ENCODE results near the gene DLG2.
A peak's percentile ranks its signal among the peaks of the same experiment; 100 is the strongest.

The DLG2 gene

DNA sequence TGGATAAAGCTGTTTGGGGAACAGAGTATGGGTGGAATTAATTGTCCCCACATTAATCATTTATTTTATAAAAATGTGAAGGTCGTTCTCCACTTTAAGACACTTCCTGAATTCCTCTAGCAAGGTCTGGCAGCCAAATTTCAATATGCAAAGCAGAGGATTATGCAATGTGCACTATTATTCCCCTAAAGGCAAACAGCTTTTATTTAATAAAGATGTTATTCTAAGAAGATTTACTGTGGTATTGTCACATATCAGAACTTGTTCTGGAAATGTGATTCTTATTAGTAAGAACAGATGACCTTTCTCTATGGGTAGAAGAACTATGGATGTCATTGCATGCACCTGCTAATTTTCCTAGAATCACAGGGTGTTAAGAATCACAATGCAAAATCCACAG, 1212.2 kb downstream of the DLG2 start:
- no peak for DNase-seq

GRCh38 chr11:84413549-84413948, 1213.6 kb downstream of the DLG2 start:
- DNase-seq = no peak

DNA sequence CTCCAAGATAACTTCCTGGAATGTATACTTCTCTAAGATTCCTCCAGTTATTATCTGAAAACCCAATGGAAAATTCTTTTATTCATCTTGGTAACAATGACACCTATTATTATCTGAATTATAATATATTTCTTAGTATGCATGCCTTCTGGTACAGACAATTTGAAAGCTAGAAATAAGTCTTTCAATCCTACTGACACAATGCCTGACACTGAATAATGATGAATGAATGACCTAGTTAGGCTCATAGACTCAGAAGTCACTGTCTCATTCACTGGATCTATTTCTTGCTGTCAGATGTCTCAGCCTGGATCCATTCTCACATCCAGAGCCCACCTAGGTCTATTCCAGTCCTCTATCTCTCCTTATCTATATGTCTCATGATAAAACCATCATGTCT, 1214.3 kb downstream of the DLG2 start:
- no peak for DNase-seq

- DNase-seq = no peak
These were observed 1218.2 kb downstream of the DLG2 start for GRCh38 chr11:84408946-84409411.

DNA sequence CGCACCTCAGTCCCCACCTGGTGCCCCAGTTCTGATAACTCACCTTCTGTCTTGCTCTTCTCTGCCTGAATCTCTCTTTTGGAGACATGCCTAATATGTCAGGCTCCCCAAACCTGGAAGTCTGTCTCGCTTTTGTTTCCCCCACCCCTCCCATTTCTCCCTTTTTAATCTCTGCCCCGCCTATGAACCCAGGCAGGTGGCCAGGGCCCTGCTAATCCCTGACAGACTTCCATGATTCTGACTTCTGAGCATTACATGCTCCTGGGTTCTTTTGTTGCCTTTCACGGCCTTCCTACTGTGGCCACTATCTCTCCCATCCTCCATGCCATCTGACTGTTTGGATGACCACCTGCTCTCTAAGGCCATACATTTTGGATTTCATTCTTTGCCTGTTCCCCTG, 1220.1 kb downstream of the DLG2 start:
- DNase-seq = no peak

- no peak for DNase-seq
These were observed 1229.0 kb downstream of the DLG2 start for GRCh38 chr11:84398017-84398626.

GRCh38 chr11:84396521-84396920, 1230.6 kb downstream of the DLG2 start:
- no peak for DNase-seq

DNA sequence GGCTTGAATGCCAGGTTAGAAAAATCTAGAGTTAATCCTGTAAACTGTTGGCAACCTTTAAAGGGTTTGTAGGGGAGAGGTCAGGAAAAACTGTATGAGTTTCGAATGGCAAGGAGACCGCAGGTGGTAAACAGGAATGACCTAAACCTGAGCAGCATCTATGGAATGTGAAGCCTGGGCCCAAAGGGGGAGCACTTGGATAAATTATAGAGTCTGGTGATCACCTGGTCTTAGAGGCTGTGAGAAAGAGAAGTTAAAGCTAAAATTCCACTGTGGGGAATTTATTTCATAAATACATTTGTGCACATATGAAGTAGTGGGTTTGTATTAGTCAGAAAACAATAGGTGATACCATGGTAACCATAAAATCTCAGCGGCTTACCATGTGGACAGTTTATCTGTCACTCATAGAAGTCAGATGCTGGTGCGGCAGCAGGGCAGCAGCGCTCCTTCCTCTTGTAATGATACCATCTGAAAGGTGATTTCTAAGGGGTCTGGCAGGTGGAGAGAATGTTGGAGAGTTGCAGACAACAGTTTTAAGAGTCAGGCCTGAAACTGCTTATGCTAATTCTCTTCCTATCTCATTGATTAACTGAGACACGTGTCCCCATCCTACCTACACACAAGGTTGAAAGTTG, 1236.6 kb downstream of the DLG2 start:
- no peak for DNase-seq

GRCh38 chr11:84389696-84390095, 1237.4 kb downstream of the DLG2 start:
- no peak for DNase-seq

- DNase-seq = no peak
These were observed 1242.4 kb downstream of the DLG2 start for GRCh38 chr11:84384731-84385130.

- DNase-seq = no peak
These were observed 1243.6 kb downstream of the DLG2 start for GRCh38 chr11:84383576-84383975.

GRCh38 chr11:84381666-84382065, 1245.5 kb downstream of the DLG2 start:
- DNase-seq = no peak

- DNase-seq = no peak
These were observed 1254.7 kb downstream of the DLG2 start for GRCh38 chr11:84372381-84372950.

- no peak for DNase-seq
These were observed 1269.1 kb downstream of the DLG2 start for GRCh38 chr11:84358034-84358433.

DNA sequence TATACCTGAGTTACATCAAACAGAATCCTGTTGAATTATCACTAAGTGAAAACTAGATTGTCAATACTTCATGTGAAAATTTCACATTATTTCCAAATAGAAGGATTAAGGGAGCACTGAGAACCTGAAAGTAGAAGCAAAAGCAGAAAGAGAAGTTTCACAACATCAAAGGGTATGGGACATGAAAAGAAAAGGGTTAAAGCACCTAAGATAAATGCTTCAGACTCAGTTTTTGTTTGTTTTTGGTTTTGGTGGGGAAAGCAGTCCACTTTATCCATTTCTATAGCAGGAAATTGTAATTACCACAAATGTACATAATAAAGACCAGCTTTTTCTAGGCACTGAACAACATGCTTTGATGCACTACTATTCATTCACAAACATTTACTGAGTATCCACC, 1271.2 kb downstream of the DLG2 start:
- no peak for DNase-seq

GRCh38 chr11:84345597-84345996, 1281.5 kb downstream of the DLG2 start:
- DNase-seq = no peak

GRCh38 chr11:84345027-84345426, 1282.1 kb downstream of the DLG2 start:
- DNase-seq = no peak

DNA sequence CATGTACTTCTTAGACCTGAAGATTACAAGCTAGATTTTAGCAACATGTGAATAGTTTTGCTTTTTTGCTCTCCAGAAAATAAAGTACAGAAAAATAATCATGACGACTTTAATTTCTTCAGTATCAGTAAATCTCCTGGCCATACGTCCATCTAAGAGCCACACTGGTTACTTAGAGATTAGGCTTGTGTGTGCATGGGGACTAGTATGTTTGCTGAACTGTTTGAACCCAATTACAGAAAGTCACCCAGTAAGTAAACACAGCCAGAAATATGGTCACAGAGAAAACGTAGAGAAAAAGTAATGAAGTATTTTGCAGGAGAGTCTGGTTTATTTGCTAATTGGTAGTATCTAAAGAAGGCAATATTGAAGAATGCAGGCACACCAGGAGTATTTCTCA, 1287.3 kb downstream of the DLG2 start:
- no peak for DNase-seq

GRCh38 chr11:84333221-84333620, 1293.9 kb downstream of the DLG2 start:
- no peak for DNase-seq

DNA sequence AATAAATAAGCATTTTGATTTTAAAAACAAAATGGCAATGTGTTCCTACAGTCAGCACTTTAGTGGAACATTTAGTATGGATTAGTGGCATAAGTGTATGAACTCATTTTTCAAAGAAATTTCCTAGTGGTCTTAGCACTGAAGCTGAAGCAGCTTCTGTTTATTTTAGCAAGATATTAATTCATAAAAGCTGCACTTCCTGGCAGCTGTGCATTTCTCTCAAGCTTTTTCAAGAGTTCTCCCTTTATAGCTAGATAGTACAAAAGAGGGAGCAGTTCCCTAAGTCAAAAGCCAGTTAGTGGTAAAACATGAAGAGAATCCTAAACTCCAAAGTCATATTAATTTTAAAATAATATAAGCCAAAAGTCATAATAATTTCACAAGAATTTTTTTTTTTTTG, 1304.9 kb downstream of the DLG2 start:
- DNase-seq = no peak

DNA sequence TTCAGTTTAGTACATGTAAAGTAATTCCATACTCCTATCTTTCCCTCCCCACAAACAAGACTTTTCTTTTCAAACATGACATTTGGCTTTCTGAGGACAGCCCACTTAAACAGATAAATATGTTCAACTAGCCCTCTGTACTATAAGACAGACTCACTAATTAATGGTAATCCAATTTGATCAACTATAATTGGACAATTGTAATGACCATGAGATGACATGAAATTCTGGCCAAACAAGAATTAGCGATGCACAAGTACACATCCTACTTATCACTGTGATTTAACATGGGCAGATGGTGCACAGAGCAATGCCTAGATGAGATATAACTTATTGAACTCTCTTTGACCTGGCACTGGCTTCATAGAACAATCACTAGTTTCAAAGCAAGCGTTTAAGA, 1307.3 kb downstream of the DLG2 start:
- peak; percentile 56 for DNase-seq

GRCh38 chr11:84316866-84317555, 1310.1 kb downstream of the DLG2 start:
- no peak for DNase-seq

- no peak for DNase-seq
These were observed 1313.2 kb downstream of the DLG2 start for GRCh38 chr11:84313830-84314359.

- DNase-seq = no peak
These were observed 1316.9 kb downstream of the DLG2 start for GRCh38 chr11:84310268-84310667.
